NCI-H526 treated with DMSO at 0.1 percent for 48 hours (cell line): ENCODE measurements around the gene PFKL.

Experiments used
- DNase-seq: peaks from one replicate; lab custom pipeline; 2025; lab: John Stamatoyannopoulos, UW

PFKL gene

DNA sequence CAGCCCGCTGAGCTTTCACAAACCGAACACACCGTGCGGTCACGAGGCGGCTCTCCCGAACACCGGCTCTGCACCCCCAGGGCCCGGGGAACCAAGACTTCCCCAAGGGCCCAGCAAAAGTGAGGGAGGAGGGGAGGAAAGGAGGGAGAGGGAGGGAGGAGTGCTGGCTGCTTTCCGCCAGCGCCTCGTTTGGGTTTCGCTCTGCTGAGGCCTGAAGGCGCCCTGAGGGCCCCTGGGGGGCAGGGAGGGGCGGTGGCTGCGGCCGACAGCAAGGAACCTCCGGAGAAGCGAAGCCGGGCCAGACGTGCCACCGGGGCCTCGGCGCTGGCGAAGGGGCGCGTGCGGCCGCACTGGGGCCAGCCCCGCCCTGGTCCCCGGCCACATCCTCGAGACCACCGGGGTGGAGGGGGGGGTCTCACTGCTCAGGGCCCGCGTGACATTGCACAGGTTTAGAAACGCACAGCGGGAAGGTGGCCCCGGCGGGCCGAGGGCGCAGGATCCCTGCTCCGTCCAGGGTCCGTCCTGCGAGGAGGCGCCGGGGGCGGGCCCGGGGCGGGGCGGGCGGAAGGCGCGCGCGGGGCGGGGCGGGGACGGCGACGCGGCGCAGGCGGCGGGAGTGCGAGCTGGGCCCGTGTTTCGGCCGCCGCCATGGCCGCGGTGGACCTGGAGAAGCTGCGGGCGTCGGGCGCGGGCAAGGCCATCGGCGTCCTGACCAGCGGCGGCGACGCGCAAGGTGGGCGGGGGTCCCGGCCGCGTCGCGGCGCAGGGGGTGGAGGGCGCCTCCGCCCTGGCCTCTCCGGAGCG, at the start of gene PFKL:
TSS of gene PFKL (plus strand) at position 596 of the 804 bp plus-strand sequence. CDS start at position 649, 53 bp downstream.
- no peak for DNase-seq

DNA sequence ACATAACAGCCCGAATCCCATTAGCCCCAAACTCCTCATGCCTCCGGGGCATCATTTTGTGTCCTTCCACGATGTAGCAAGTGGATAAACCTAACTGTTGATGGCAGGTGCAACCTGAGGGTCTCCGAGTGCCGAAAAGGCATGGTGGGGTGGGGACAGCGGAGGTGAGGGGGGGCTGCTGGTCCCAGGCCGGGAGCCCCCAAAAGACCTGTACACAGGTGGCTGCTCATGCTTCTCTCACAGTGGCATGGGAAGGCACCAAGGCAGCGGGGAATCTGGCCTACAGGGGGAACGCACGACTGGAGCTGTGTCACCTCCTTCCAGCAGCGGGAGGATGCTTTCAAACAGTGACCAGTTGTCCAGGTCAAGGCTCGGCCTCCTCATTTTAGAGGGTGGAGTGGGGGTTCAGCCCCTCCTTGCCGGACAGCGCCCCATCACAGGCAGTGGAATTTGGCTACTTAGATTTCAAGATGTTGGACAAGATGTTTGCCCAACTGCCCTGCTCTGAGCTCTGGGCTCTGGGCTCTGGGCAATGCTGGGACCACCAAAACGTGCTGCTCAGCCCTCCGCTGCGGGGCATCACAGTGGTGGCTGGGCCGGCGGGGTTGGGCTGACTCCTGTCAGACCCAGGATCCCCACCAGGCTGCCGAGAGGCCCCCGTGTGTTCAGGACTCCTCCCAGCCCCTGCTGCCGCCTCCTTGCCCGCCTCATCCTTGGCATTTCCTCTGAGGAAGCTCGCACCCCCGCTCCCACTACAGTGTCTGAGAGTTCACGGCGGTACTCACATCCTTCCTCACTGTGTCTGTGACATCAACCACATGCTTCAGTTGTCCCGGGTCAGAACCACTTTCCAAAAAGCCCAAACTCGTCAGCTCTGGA, 45.8 kb upstream of the PFKL start:
- DNase-seq: no peak

DNA sequence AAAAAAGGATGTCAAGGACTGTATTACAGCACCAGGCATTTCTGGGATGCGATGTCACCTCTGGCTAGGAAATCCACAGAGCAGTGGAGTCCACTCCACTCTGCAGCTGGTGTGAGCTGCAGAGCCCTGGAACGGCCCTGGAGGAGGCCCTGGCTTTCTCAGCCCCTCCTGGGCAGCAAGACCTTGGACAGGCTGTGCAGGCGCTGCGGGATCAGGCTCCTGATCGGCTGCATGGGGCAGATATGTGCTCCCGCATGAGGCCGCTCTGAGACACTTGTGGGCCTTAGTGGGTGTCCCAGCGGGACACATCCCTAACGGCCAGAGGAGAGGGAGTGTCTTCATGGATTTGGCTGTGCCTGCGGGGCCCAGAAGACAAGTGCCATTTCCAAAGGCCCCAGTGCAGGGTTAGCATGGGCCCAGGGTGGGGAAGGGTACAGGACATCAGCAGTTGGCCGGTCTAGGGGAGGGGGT, 44.3 kb upstream of the PFKL start:
- DNase-seq: no peak

DNA sequence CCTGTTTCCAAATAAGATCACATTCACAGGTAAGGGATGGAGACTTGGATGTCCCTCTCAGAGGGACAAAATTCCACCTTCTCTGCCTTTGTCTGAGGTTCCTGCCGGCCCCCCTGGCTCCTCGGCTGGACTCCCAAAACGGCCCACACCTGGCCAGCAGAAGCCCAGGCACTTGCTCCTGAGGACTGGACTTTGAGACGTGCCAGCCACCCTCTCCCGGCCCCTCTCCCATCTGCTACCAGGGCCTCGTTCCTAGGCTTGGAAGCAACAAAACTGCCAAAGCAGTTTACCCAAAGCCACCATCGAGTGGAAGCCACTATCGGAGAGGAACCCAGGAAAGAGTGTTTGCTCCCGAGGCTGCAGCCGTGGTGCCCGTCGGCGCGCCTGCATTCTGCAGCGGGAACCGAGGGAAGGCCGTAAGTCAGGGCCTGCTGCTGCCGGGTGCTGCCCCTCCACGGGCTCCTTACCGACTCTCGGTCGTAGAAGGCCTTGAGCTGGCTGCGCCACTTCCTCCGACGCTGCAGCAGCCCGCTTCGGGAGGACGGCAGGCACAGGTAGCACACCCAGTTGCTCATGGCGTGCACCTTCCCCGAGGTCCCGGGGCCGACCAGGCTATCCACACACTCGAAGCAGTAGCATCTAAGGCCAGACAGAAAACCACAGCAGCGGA, 41.7 kb upstream of the PFKL start:
- DNase-seq: no peak

DNA sequence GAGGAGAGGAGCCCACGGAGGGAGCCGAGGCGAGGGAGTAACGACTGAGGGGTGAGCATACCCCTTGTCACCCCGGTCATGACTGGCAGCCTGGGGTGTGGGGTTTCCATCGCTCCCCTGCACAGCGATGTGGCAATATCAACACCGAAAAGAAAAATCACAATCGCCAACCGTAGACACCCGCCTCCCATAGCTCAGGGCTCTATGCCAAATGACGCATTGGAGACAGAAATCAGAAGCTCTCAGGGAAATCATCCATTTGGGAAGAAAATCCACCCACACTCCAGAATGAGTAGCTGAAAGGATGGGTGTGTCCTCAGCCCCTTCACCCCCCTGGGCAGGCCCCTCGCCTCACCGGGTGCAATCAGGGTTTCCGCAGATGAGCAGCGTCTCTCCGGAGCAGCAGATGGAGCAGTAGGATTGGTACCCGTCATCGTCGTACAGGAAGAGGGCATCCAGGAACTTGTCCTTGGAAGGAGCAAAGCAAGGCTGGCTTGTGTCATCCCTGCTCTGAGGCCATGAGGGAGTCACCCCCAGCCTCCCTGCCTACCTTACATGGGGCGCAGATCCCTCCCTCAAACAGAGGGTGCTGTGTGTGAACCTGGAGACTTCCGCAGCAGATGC, 40.7 kb upstream of the PFKL start:
- DNase-seq: no peak

DNA sequence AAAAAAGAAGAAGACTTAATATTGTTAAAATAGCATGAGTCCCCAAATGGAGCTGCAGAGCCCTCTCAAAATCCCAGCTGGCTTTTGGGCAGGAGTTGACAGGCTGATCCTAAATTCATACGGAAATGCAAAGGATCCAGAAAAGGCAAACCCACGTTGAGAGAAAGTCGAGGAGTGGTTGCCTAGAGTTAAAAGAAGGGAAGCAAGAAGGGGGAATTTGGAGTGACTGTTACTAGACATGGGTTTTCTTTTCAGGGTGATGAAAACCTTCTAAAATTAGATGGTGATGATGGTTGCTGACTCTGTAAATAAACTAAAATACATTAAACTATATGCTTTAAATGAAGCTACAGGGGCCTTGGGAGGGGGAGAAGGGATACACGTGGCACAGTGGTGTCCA, 39.8 kb upstream of the PFKL start:
- DNase-seq: no peak

DNA sequence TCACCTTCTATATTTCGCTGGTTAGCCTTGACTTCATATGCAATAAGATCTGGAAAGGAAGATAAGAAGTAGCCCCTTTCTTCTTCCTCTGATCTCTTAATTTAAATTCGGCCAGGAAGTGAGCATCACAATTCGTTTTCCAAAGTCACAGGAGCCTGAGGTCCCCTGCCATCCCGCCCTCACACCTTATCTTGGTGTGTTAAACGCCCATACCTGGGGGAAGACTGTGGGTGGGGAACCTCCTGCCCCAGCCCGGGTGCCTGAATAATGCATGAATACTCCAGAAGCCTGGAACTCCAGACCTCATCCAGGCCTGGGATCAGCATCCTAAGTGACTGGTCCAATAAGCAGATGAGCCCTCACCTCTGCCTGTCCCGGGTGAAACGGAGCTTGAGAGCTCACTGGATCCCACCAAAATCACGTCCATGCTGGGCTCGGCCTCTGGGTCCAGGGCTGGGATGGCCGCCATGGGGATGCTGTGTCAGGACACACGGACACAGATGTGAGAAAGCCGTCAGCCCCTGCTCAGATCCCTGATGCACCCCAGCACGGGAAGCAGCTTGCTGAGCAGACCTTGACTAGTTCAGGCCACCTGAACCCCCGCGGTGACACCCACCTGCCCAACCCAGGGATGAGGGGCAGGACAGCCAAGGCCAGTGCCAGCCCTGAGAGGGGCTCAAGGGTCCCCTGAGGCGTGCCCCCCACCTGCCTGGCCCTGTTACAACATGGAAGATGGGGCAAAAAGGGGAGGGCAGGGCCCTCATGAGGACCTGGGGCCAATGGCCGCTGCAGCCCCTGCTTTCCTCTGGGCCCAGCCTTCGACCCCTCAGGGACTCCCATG, 38.8 kb upstream of the PFKL start:
- no peak for DNase-seq

DNA sequence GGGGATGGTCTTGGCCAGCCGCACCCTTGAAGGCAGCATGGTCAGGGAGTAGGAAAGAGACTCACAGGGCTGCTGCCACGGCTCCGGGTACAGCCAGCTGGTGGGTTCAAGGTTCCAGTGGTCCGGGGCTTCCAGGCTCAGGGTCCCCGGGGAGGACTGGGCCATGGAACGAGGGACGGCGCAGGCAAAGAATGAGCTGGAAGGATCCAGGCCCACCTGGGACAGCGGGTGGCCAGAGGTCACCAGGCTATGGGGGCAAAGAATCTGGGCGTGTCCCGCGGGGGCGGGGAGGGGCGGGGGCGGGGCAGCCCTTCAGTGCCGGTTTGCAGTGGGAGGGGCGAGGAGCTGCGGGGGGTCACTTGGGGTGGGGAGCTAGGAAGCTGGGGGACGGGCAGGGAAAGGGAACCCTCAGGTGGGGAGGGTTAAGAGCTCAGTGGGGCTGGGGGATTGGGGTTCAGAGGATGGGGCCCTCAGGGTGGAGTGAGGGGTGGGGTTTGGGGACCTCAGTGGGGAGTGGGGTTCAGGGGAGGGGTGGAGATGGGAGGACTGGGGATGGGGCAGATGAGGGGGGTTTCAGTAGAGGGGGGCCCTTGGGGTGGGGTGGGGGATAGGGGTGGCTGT, 38.1 kb upstream of the PFKL start, which contains the start of gene DNMT3L:
TSS of gene DNMT3L (minus strand) at position 223 of the 621 bp plus-strand sequence. CDS start 638 bp downstream, outside the sequence.
- no peak for DNase-seq

DNA sequence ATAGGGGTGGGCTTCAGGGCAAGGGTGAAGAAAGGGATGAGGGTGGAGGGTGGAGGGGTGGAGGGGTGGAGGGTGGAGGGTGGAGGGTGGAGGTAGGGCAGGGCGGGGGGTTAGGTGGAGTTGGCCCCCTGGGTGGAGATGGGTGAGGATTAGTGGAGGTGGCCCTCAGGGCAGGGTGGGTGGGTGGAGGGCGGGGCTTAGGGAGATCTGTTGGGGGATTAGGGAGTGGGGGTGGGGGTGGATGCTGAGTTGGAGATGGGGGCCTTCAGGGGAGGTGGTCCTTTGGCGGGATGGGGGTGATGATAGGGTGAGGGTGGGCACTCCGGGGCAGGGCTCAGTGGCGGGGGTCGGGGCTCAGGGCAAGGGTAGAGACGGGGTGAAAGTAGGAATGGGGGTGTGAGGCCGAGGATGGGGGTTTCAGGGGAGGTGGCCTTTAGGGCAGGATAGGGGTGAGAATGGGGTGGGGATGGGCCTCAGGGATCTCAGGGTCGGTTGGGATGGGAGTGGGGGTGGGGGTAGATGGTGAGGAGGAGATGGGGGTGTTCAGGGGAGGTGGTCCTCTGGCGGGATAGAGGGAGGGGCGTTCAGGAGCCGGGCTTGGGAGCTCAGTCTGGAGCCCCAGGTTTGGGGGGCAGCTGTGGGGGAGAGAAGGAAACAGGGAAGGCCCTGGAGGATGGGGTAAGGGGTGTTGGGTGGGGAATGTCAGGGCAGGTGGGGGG, 37.4 kb upstream of the PFKL start:
- DNase-seq: no peak

DNA sequence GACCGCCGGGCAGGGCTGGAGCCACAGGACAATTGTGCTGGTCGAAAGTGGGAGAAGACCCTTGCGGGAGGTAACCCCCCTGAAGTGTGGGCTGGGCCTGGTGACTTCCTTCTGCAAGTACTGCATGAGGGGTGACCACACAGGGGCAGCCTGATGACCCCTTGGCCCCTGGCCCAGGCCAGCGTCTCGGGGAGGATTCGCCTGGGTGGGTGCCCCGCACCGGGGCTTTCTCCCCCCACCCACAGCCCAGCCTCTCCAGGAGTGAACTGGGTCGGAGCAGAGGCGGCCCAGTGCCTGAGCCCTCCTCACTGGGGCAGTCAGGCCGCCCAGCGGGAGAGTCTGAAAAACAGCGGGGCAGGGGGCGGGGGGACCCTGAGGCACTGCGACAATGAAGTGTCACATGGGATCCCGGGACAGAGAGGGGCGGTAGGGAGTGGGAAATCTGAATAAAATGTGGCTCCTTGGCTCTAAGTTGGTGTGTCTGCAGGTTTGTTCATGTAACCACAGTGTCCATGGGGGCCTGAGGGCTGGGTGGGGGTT, 36.6 kb upstream of the PFKL start:
- DNase-seq: no peak

DNA sequence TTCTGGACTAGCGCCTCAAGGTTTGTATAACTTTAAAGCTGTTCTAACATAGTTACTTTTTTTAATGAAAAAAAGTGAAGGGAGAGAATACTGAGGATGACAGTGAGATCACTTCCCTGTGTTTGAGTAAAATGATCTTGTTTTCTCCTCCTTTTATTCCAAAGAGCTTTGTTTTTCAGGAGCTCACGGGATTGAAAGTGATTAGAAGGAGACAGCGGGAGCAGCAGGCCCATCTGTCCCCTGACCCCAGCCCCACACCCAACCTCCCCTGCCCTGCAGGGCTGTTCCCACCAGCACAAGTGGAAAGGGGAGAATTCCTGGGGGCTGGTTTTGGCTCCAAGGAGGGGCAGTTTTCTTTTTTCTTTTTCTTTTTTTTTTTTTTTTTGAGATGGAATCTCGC, 36.1 kb upstream of the PFKL start:
- DNase-seq: no peak

DNA sequence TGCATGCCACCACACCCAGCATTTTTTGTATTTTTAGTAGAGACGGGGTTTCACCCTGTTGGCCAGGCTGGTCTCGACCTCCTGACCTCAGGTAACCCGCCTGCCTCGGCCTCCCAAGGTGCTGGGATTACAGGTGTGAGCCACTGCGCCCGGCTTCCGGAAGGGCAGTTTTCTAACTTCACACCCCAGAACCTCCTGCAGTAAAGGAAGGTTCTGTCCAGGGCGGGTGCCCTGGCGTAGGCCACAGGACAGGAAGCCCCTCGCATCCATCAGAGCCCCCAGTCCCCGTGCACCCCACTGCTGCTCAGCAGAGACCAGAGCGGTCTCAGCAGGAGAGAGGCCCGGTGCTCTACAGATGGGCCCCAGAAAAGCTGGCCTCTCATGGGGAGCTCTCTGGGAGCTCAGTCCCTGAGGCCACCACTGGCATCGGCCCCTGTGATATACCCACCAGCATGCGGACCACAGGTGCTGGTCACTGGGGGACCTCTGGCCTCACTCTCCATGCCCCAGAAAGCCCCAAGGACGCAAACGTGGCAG, 34.1 kb upstream of the PFKL start:
- DNase-seq: no peak

DNA sequence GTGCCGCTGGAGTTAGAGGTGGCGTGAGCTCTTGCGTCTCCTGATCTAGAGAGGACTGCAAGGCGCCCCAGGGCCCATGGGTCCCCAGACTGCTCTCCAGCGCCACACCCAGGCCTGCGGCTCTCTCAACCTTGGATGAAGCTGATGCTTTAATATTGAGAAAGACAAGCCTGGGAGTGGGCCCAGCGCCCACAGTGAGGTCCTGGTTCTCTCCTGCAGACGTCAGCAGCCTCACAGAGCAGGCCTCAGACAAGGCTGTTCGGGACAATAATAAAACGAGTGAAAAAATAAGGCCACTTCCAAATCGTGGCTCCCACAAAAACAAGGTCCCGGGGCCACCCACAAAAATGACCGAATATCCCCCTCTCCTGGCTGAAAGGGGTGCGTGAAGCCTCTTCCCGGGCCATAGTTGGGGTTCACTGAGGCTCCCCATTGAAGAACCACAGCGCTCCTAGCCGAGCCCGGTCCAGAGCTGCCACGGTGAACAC, 32.2 kb upstream of the PFKL start:
- no peak for DNase-seq

DNA sequence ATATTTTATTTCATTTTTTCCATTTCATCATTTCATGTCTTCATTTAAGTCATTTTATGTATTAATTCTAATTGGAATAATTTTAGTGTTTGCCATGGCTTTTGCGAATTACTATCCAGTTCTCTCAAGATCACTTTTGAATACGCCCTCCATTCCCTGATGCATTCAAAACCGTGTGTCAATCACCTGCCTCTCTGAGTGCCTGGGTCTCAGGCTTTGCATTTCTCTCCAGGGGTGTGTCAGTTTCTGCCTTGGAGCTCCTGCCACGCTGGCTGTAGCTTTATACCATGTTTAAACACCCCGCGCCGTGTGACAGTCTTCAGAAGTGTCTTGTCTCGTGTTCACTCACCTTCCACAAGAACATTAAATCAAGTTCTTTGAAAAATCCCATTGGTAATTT, 30.8 kb upstream of the PFKL start:
- DNase-seq: no peak

DNA sequence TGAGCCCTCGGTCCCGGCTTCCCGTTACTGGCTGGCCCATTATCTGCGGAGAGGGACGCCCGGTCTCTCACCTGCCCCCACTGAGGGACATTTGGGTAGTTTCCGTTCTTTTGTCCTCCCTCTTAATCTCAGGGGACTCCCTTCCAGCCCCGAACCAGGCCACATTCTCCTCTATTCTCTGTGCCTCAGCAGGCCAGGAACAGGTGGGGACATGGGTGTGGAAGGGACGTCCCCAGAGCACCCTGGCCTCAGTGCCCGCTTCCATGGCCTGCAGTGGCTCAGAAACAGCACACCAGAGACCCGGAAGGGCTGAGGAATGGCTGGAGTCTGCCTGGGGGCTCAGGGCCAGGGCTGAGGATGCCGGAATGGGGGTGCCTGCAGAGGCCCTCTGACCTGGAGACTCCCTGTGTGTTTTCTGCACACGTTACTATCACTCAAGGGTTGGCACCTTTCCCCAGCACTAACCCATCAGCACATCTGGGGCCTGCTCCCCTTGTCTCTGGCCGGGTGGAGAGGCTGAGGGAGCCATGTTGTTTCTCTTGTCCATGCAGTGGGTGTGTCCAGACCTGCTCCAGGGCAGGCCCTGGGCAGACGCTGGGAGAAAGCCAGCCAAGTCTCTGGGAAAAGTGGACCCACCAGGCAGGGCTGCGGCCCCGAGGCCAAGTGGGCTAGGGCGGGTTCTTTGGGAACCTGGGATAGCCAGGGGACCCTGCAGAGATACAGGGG, 28.1 kb upstream of the PFKL start:
- no peak for DNase-seq

DNA sequence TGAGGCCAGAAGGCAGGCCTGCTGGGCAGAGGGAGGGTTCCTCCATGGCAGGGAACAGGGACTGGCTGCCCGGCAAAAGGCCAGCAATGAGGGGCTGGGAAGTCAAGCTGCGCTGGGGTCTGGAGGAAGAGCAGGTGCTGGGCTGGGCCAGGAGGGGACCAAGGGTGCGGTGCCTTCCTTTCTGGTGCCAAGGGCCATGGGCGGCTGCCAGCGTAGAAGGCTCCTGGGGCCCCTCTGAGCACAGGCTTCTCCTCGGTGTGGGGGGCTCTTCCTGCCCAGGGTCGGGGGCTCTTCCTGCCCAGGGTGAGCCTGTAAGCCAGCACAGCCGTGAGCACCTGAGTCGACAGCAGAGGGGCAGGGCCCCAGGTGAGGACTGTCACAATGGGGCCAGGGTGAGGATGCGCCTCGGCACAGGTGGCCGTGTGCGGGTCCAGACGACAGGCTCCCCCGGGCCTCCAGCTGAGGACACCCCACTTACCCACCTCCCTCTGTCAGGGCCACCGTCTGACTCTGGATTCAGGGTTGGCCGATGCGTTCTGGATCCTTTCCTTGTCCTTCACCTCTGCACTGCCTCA, 27.5 kb upstream of the PFKL start:
- DNase-seq: no peak

DNA sequence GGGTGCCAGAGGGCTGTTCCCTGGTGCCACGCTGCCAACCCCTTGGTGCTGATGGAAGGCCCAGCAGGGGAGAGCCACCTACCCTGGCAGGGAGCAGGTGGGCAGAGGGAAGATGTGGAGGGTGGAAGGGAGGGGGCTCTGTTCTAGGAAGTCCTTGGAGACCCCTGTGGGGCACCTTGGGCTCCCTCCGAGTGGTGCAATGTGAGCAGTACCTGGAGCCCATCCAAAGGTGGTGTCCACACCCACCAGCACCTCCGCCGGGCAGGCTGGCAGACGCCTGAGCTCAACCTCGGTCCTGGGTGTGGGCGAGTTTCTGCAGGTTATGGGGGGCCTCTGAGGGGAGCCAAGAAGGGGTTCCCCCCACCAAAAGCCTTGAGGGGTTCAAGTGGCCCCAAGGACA, 26.8 kb upstream of the PFKL start:
- no peak for DNase-seq

DNA sequence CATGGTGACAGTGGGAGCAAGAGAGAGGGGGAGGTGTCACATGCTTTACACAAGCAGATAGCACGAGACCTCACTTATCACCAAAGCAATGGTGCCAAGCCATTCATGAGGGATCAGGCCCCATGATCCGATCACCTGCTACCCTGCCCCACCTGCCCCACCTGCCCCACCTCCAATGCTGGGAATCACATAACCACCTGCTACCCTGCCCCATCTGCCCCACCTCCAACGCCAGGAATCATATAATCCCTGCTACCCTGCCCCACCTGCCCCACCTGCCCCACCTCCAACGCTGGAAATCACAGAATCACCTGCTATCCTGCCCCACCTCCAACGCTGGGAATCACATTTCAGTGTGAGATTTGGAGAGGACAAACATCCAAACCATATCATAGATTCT, 24.8 kb upstream of the PFKL start:
- DNase-seq: no peak
